ENCODE results near the gene RESP18.

DNA sequence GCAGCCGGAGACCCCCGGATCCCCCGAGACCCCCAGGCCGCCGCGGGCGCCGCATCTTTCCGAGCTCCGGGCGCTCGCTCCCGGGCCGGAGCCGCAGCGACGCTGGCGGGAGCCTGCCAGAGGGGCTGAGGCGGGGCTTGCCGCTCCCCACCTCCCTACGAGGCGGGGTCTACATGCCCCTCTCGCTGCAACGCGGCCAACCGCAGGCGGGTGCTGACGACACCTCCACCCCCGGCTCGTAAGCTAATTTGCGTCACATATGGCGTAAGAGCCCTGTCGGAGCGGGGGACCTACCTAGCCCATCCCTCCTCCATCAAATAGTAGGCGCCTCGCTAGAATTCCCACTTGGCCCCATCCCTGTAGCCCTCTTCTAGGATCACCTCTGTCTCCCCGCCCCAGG, 23.3 kb downstream of the RESP18 start, which contains the start of gene PTPRN:
- TF ChIP-seq, protein P1, sequence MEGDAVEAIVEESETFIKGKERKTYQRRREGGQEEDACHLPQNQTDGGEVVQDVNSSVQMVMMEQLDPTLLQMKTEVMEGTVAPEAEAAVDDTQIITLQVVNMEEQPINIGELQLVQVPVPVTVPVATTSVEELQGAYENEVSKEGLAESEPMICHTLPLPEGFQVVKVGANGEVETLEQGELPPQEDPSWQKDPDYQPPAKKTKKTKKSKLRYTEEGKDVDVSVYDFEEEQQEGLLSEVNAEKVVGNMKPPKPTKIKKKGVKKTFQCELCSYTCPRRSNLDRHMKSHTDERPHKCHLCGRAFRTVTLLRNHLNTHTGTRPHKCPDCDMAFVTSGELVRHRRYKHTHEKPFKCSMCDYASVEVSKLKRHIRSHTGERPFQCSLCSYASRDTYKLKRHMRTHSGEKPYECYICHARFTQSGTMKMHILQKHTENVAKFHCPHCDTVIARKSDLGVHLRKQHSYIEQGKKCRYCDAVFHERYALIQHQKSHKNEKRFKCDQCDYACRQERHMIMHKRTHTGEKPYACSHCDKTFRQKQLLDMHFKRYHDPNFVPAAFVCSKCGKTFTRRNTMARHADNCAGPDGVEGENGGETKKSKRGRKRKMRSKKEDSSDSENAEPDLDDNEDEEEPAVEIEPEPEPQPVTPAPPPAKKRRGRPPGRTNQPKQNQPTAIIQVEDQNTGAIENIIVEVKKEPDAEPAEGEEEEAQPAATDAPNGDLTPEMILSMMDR (IDR thresholded peaks at IDR 0.05) = no peak
- TF ChIP-seq POLR2A (IDR thresholded peaks at IDR 0.05) = no peak

All from right lobe of liver (tissue), 4 donors.